GM23248 (cell line): ENCODE data around the gene CCHCR1.

Source experiments
- EZH2 ChIP-seq: fragments of 200-600 bp; sonication (generic); IDR thresholded peaks from 2 replicates; pipeline ENCODE4 v1.6.1; 2018; ENCODE audit warnings: antibody characterized with exemption, mild to moderate bottlenecking; ENCODE audit not compliant: insufficient read depth, poor library complexity, severe bottlenecking
- EZH2phosphoT487 ChIP-seq: fragments of 200-600 bp; sonication (generic); IDR thresholded peaks from 2 replicates; pipeline ENCODE4 v1.6.1; 2018; ENCODE audit warnings: antibody characterized with exemption, moderate library complexity, mild to moderate bottlenecking, low read depth; ENCODE audit not compliant: insufficient read depth

- no peak for TF ChIP-seq EZH2
- no peak for TF ChIP-seq EZH2phosphoT487
Measured at GRCh38 chr6:31175971-31176370, 18.4 kb upstream of the CCHCR1 start.
